ELR (cell line): ENCODE measurements around the gene ARF4.
A peak's percentile ranks its signal among the peaks of the same experiment; 100 is the strongest.

ENCODE experiments used
- DNase-seq: peaks from one replicate; pipeline ENCODE4 v3.0.0-alpha.2; 2015; ENCODE audit warnings: low read depth

The ARF4 gene

GRCh38 chr3:57577801-57578200 is 19.3 kb downstream of the ARF4 start:
- no peak for DNase-seq

- DNase-seq = no peak
Measured at GRCh38 chr3:57575966-57576626, 21.0 kb downstream of the ARF4 start.

- no peak for DNase-seq
Measured at GRCh38 chr3:57572096-57572495, 25.0 kb downstream of the ARF4 start.

- DNase-seq = no peak
Measured at GRCh38 chr3:57570878-57571277, 26.3 kb downstream of the ARF4 start.

GRCh38 chr3:57569859-57570450 is 27.2 kb downstream of the ARF4 start:
- DNase-seq = no peak

- peak; percentile 48 for DNase-seq
Measured at GRCh38 chr3:57559526-57559925, 37.6 kb downstream of the ARF4 start.

- peak; percentile 70 for DNase-seq
Measured at GRCh38 chr3:57557085-57557537, 40.0 kb downstream of the ARF4 start.

- DNase-seq = peak; percentile 48
Measured at GRCh38 chr3:57556459-57557084, 40.6 kb downstream of the ARF4 start.

- peak; percentile 93 for DNase-seq
Measured at GRCh38 chr3:57555738-57556458, 41.2 kb downstream of the ARF4 start, which contains the start of gene PDE12. TSS of gene PDE12 (plus strand) at chr3:57556274. CDS start at chr3:57556380, 106 bp downstream.

GRCh38 chr3:57555306-57555705 is 41.8 kb downstream of the ARF4 start:
- no peak for DNase-seq

GRCh38 chr3:57546616-57547015 is 50.5 kb downstream of the ARF4 start:
- no peak for DNase-seq

- no peak for DNase-seq
Measured at GRCh38 chr3:57545636-57546268, 51.4 kb downstream of the ARF4 start.

GRCh38 chr3:57544181-57545125 is 52.7 kb downstream of the ARF4 start, which contains the start of gene DNAH12:
TSS of gene DNAH12 (minus strand) at chr3:57544344. CDS start at chr3:57542870, 1,474 bp downstream.
- peak; percentile 50 for DNase-seq

- no peak for DNase-seq
Measured at GRCh38 chr3:57538465-57538864, 58.7 kb downstream of the ARF4 start.

- DNase-seq = peak; percentile 9
Measured at GRCh38 chr3:57530071-57530608, 67.0 kb downstream of the ARF4 start.
